ENCODE data around the gene INO80E. TPM values are rescaled to one million over a fixed set of nuclear protein-coding genes. Genes with fewer than 3 reads are reported as not detected.
"Not testable (repeated sequence)": the region's sequence is repeated elsewhere in the genome, so short reads cannot be mapped to it uniquely, and the experiment has no call there.

The INO80E gene
- total and polyA plus RNA-seq, 2 of the 8 experiments (the other 6 are each of a cell fraction or from before 2014, with no cell fraction given), result 43.0 to 91.2 TPM

DNA sequence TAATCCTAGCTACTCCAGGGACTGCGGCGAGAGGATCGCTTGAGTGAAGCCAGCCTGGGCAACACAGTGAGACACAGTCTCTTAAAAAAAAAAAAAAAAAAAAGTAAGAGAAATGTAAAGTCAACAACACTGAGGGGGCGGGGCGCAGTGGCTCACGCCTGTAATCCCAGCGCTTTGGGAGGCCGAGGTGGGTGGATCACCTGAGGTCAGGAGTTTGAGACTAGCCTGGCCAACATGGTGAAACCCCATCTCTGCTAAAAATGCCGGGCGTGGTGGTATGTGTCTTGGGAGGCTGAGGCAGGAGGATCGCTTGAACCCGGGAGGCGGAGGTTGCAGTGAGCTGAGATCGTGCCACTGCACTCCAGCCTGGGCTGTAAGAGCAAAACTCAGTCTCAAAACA lies 16.6 kb downstream of the INO80E start:
- H3K79me2 ChIP-seq (ENCODE audit: control insufficient read depth in 1 of 2, insufficient read depth in 2 of 2, low read length in 2 of 2); H2AK5ac ChIP-seq (ENCODE audit: low read depth, low read length); H2BK120ac ChIP-seq (replicated peaks; ENCODE audit: low read depth, low read length); H3K9me3 ChIP-seq (ENCODE audit: insufficient read depth in 2 of 2, low read depth in 1 of 2, low read length in 1 of 2); H3K14ac ChIP-seq (ENCODE audit: insufficient read length); H4K20me1 ChIP-seq (replicated peaks in 1 of 2; ENCODE audit: control insufficient read depth in 1 of 2, insufficient read depth in 2 of 2, low read length in 2 of 2); H4K5ac ChIP-seq (ENCODE audit: insufficient read length, low read depth, low read length); FAIRE-seq; H2AFZ ChIP-seq (ENCODE audit: low read length); H4K91ac ChIP-seq (replicated peaks; ENCODE audit: insufficient read length, low read length); H2BK5ac ChIP-seq (ENCODE audit: low read depth, low read length); H3K23ac ChIP-seq (ENCODE audit: insufficient read length); H2BK15ac ChIP-seq (ENCODE audit: low read length); H3K27ac ChIP-seq (ENCODE audit: low read depth, low read length); H4K8ac ChIP-seq (ENCODE audit: extremely low read depth, insufficient read depth, low read length); H2BK20ac ChIP-seq (ENCODE audit: low read length); H3K4ac ChIP-seq (replicated peaks; ENCODE audit: insufficient read length, low read depth, low read length); H3K79me1 ChIP-seq (ENCODE audit: low read depth, low read length); H2BK12ac ChIP-seq (ENCODE audit: low read depth, low read length); H3K36me3 ChIP-seq (ENCODE audit: control insufficient read depth in 2 of 4, insufficient read depth in 4 of 4, low read length in 3 of 4); H3K18ac ChIP-seq (ENCODE audit: extremely low read depth, low read length); DNase-seq (ENCODE audit: low read depth in 1 of 2, low spot score in 2 of 2); H3K56ac ChIP-seq (replicated peaks; ENCODE audit: insufficient read length, low read depth, low read length); H3K9ac ChIP-seq (replicated peaks in 1 of 4; ENCODE audit: extremely low read depth in 1 of 4, low read depth in 3 of 4, low read length in 3 of 4): not testable (repeated sequence)
- POLR2A ChIA-PET (ENCODE audit: partially characterized antibody), result interaction anchor here (1.1 to 2.6 kb wide), 5 partner anchors 8 to 149 kb away, joined by 3 to 10 read pairs (median 3); partner anchors contain the start of genes C16orf92, CDIPT and TLCD3B
- CTCF ChIA-PET (ENCODE audit: partially characterized antibody), result interaction anchor here (0.6 to 1.0 kb wide), 6 partner anchors 11 to 148 kb away, joined by 3 read pairs; partner anchors contain the start of gene C16orf92
- Histone ChIP-seq H3K23me2 (ENCODE audit: low read depth, low read length) (peaks cover 16% of the 10 kb centered on the region), H3K27me3 (replicated peaks in 1 of 4; ENCODE audit: control insufficient read depth in 3 of 4, extremely low read depth in 1 of 4, insufficient read depth in 3 of 4, low read length in 3 of 4) (peaks cover 0 to 23% (median 13%) of the 10 kb centered on the region in 4 experiments; a peak in 5 of 7 replicates), H3K4me3 (ENCODE audit: extremely low read depth in 1 of 4, insufficient read depth in 2 of 4, low read depth in 3 of 4, low read length in 4 of 4) (peak overlapping the region in 1 of 4 experiments; percentile 79; a peak in 2 of 8 replicates), H3K4me1 (replicated peaks in 1 of 4; ENCODE audit: control insufficient read depth in 3 of 4, insufficient read depth in 4 of 4, low read length in 3 of 4) (peaks cover 0 to 19% (median 13%) of the 10 kb centered on the region in 4 experiments; a peak in 6 of 7 replicates), H3K4me2 (ENCODE audit: insufficient read depth in 1 of 2, low read depth in 2 of 2, low read length in 2 of 2) (peak overlapping the region in 1 of 2 experiments; percentile 77; a peak in 1 of 4 replicates)
- 90% methylated on average over 14 of the region's 14 CpGs; no CpG with 5 or more reads in 1 of the 2 experiments for WGBS, 2 experiments (ENCODE audit: extremely low coverage in 1 of 2, insufficient coverage in 1 of 2, insufficient read length in 1 of 2, insufficient replicate concordance in 2 of 2, low coverage in 1 of 2, low lambda C conversion rate in 2 of 2, missing lambda C conversion rate in 1 of 2)

DNA sequence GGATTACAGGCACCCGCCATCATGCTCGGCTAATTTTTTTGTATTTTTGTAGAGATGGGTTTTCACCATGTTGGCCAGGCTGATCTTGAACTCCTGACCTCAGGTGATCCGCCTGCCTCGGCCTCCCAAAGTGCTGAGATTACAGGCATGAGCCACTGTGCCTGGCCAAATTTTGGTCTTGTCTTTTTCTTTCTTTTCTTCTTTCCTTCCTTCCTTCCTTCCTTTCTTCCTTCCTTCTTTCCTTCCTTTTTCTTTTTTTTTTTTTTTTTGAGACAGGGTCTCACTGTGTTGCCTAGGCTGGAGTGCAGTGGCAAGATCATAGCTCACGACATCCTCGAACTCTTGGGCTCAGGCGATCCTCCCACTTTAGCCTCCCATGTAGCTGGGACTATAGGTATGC lies 19.4 kb downstream of the INO80E start:
- not testable (repeated sequence) for H3K9me3 ChIP-seq (ENCODE audit: insufficient read depth in 2 of 2, low read depth in 1 of 2, low read length in 1 of 2); H3K23ac ChIP-seq (ENCODE audit: insufficient read length); FAIRE-seq; H3K4me2 ChIP-seq (ENCODE audit: insufficient read depth in 1 of 2, low read depth in 2 of 2, low read length in 2 of 2); H3K79me1 ChIP-seq (ENCODE audit: low read depth, low read length); H2BK15ac ChIP-seq (ENCODE audit: low read length); H3K4me1 ChIP-seq (replicated peaks in 1 of 4; ENCODE audit: control insufficient read depth in 3 of 4, insufficient read depth in 4 of 4, low read length in 3 of 4); H2AK5ac ChIP-seq (ENCODE audit: low read depth, low read length); H4K91ac ChIP-seq (replicated peaks; ENCODE audit: insufficient read length, low read length); H4K20me1 ChIP-seq (replicated peaks in 1 of 2; ENCODE audit: control insufficient read depth in 1 of 2, insufficient read depth in 2 of 2, low read length in 2 of 2); H2BK12ac ChIP-seq (ENCODE audit: low read depth, low read length); H4K8ac ChIP-seq (ENCODE audit: extremely low read depth, insufficient read depth, low read length); H4K5ac ChIP-seq (ENCODE audit: insufficient read length, low read depth, low read length); H3K79me2 ChIP-seq (ENCODE audit: control insufficient read depth in 1 of 2, insufficient read depth in 2 of 2, low read length in 2 of 2); H3K9ac ChIP-seq (replicated peaks in 1 of 4; ENCODE audit: extremely low read depth in 1 of 4, low read depth in 3 of 4, low read length in 3 of 4); H3K27ac ChIP-seq (ENCODE audit: low read depth, low read length); H3K56ac ChIP-seq (replicated peaks; ENCODE audit: insufficient read length, low read depth, low read length); H2BK120ac ChIP-seq (replicated peaks; ENCODE audit: low read depth, low read length); H3K14ac ChIP-seq (ENCODE audit: insufficient read length); H3K36me3 ChIP-seq (ENCODE audit: control insufficient read depth in 2 of 4, insufficient read depth in 4 of 4, low read length in 3 of 4); H3K4ac ChIP-seq (replicated peaks; ENCODE audit: insufficient read length, low read depth, low read length); H2AFZ ChIP-seq (ENCODE audit: low read length); DNase-seq (ENCODE audit: low read depth in 1 of 2, low spot score in 2 of 2); H3K18ac ChIP-seq (ENCODE audit: extremely low read depth, low read length); H2BK20ac ChIP-seq (ENCODE audit: low read length); H3K4me3 ChIP-seq (ENCODE audit: extremely low read depth in 1 of 4, insufficient read depth in 2 of 4, low read depth in 3 of 4, low read length in 4 of 4); H2BK5ac ChIP-seq (ENCODE audit: low read depth, low read length)
- WGBS, 2 experiments (ENCODE audit: extremely low coverage in 1 of 2, insufficient coverage in 1 of 2, insufficient read length in 1 of 2, insufficient replicate concordance in 2 of 2, low coverage in 1 of 2, low lambda C conversion rate in 2 of 2, missing lambda C conversion rate in 1 of 2), result 96% methylated on average over 7 of the region's 7 CpGs; no CpG with 5 or more reads in 1 of the 2 experiments
- H3K27me3 ChIP-seq (replicated peaks in 1 of 4; ENCODE audit: control insufficient read depth in 3 of 4, extremely low read depth in 1 of 4, insufficient read depth in 3 of 4, low read length in 3 of 4), result peaks cover 0 to 11% (median 6%) of the 10 kb centered on the region in 4 experiments; a peak in 4 of 7 replicates
- POLR2A ChIA-PET (ENCODE audit: partially characterized antibody), result interaction anchor here (0.6 to 1.5 kb wide), 3 partner anchors 10 to 315 kb away, joined by 3 to 4 read pairs (median 4); no protein-coding TSS in a partner anchor
- peaks cover 15% of the 10 kb centered on the region for H3K23me2 ChIP-seq (ENCODE audit: low read depth, low read length)
- CTCF ChIA-PET (ENCODE audit: partially characterized antibody), result interaction anchor here (0.6 to 2.1 kb wide), 4 partner anchors 10 to 324 kb away, joined by 3 to 11 read pairs (median 6); no protein-coding TSS in a partner anchor
